ENCODE measurements around the gene AQP1.

The AQP1 gene

GRCh38 chr7:30906515-30907240 is 5.0 kb upstream of the AQP1 start:
- no peak for DNase-seq (ENCODE audit: low read depth in 2 of 2)

- DNase-seq (ENCODE audit: low read depth in 2 of 2), result no peak
These were observed 4.0 kb upstream of the AQP1 start for GRCh38 chr7:30907527-30908267.

GRCh38 chr7:30908681-30909080 is 3.0 kb upstream of the AQP1 start:
- DNase-seq (ENCODE audit: low read depth in 2 of 2), result no peak

- DNase-seq (ENCODE audit: low read depth in 2 of 2), result no peak
These were observed 2.2 kb upstream of the AQP1 start for GRCh38 chr7:30909431-30909830.

- DNase-seq (ENCODE audit: low read depth in 2 of 2), result no peak
These were observed 1.1 kb upstream of the AQP1 start for GRCh38 chr7:30910411-30911073.

GRCh38 chr7:30911133-30911532 is 520 bp upstream of the AQP1 start:
- DNase-seq (ENCODE audit: low read depth in 2 of 2), result no peak

- no peak for DNase-seq (ENCODE audit: low read depth in 2 of 2)
These were observed 523 bp downstream of the AQP1 start for GRCh38 chr7:30912021-30912730.

- DNase-seq (ENCODE audit: low read depth in 2 of 2), result no peak
These were observed 1.0 kb downstream of the AQP1 start for GRCh38 chr7:30912731-30912985.

- no peak for DNase-seq (ENCODE audit: low read depth in 2 of 2)
These were observed 1.5 kb downstream of the AQP1 start for GRCh38 chr7:30912986-30913811.

- no peak for DNase-seq (ENCODE audit: low read depth in 2 of 2)
These were observed 2.3 kb downstream of the AQP1 start for GRCh38 chr7:30913821-30914515.

GRCh38 chr7:30914596-30914995 is 2.9 kb downstream of the AQP1 start:
- no peak for DNase-seq (ENCODE audit: low read depth in 2 of 2)

- DNase-seq (ENCODE audit: low read depth in 2 of 2), result no peak
These were observed 3.5 kb downstream of the AQP1 start for GRCh38 chr7:30915005-30915601.

GRCh38 chr7:30915751-30916150 is 4.1 kb downstream of the AQP1 start:
- no peak for DNase-seq (ENCODE audit: low read depth in 2 of 2)

GRCh38 chr7:30916255-30916654 is 4.6 kb downstream of the AQP1 start:
- no peak for DNase-seq (ENCODE audit: low read depth in 2 of 2)

- no peak for DNase-seq (ENCODE audit: low read depth in 2 of 2)
These were observed 5.1 kb downstream of the AQP1 start for GRCh38 chr7:30916767-30917166.

GRCh38 chr7:30917216-30917893 is 5.7 kb downstream of the AQP1 start:
- no peak for DNase-seq (ENCODE audit: low read depth in 2 of 2)

GRCh38 chr7:30918676-30919075 is 7.0 kb downstream of the AQP1 start:
- DNase-seq (ENCODE audit: low read depth in 2 of 2), result no peak

- DNase-seq (ENCODE audit: low read depth in 2 of 2), result no peak
These were observed 8.4 kb downstream of the AQP1 start for GRCh38 chr7:30920021-30920583.
